T-helper 22 cell (primary cell): ENCODE data around the gene MXRA7.

ENCODE experiments used
- DNase-seq: peaks from one replicate; pipeline ENCODE4 v3.0.0-alpha.2; 2020; ENCODE audit warnings: low read depth

MXRA7 gene

DNA sequence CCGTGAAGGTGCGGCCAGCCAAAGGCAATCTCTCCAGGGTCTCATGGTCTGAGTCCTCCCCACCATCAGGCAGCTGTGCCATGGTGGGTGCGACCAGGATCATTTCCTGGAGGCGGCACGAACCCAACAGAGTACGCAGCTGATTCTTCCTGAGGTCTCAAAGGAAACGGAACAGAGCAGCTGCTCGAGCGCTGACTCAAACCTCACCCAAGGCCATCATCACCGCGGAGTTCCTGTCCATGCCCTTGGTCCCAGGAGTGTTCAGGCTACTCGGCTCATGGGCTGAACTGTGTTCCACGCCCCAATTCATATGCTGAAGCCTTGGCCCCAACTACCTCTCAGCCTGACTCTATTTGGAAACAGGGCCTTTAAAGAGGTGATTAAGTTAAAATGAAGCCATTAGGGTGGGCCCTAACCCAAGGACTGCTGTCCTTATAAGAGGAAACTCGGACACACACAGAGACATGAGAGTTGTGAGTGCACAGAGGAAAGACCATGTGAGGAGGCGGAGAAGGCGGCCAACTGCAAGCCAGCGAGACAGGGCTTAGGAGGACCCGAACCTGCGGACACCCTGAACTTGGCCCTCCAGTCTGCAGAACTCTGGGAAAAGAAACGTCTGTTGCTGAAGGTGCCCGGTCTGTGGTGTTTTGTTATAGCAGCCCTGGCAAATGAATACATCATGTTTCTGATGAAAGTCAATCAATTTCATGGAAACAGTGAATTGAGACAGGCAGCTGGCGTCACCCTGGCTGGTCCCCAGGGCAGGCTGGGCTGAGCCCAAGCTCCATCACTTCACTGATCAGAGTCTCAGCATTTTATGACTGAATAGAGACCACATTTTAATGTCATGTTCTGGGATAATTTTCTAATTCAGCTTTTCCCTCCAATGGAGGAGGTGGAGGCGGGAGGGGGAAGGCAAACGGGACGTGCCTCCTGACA lies 13.7 kb downstream of the MXRA7 start:
- DNase-seq = no peak

DNA sequence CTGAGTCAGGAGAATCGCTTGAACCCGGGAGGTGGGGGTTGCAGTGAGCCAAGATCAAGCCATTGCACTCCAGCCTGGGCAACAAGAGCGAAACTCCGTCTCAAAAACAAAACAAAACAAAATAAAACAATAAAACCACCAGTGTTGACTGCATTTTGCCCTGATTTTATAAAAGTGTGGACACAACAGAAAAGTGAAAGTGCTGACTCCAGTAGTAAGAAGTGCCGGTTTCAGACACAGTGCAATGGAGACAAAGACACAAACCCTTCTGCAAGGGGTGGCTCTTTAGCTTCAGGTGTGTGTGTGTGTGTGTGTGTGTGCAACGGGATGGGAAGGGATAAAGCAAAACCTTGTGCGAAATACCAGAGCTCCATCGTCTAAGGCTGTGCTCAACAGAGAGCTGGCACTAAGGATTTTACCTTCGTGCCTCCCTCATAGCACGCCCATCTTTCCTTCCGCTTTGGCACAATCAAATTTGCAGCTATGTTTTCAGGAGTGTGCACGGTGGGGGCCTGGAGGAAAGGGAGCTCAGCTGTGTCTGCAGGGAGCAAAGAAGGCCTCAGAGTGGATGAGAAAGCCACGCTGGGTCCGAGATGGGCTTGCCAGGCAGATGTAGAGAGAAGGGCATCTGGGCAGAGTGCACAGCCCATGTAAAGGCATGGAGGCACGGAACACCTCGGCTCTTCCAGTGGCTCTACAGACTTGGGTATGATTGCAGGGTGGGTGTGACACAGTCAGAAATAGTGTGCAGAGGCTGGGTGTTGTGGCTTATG lies 15.5 kb downstream of the MXRA7 start:
- no peak for DNase-seq

DNA sequence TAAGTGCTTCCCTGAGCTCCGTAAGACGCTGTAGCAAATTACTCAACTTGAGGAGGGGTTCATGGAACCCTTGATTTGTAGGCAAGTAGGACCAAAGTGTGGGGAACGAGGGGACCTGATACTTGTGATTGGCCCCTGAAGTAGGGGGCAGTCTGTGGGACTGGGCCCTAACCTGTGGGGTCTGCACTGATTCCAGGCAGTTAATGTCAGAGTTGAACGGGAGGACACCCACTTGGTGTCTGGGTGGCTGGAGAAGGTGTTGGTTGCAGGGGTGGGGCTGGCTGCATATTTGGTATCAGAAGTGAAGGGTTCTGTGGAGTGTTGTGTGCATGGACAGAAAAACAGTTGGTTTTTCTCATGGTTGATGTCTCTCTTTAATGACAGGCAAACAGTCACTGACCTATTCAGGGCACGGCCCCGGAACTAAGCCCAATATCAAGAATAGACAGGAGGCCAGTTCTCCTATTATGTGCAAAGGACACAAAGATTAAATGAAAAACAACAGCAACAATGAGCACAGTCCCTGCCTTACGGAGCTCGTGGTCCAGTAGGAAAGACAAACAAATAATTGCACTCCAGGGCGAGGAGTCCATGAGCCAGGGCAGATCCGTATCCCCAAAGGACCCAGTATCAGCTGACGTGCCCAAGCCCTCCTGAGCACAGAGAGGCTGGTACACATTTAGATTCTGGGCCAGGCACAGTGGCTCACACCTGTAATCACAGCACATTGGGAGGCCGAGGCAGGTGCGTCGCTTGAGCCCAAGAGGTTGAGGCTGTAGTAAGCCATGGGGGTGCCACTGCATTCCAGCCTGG lies 19.2 kb downstream of the MXRA7 start:
- DNase-seq = no peak

DNA sequence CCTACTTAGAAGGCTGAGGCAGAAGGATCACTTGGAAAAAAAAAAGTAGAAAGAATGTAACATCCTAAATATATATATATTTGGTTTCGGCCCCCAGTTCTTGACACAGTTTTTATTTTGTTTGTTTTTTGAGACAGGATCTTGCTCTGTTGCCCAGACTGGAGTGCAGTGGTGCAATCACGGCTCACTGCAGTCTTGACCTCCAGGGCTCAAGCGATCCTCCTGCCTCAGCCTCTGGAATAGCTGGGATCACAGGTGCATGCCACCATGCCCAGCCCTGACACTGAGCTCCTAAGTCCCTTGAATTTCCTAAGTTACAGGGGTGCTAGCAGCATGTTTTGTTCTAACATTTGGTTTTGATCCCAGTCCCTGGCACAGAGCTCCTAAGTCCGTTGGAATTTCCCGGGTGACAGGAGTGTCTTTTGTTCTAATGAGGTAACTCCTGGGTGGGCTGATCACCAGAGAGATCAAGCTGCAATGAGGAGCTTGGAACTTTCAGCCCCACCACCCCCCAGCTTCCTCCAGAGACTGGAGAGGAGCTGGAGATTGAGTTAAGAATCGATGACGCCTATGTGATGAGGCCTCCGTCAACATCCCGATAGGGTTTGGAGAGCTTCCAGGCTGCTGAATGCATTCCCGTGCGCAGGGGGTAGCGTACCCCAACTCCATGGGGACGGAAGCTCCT lies 20.0 kb downstream of the MXRA7 start:
- DNase-seq = no peak

DNA sequence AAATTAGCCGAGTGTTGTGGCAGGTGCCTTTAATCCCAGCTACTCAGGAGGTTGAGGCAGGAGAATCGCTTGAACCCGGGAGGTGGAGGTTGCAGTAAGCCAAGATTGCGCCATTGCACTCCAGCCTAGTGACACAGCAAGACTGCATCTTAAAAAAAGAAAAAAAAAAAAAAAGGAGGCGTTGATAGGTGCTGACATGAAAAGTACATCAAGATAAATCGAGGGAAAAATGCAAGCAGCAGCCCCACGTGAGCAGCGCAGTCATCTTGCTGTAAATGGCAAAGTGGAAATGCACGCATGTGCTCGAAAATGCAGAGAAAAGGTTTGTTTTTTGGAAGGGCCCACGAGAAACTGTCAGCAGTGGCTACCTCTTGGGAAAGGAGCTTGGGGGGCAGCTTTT lies 20.9 kb downstream of the MXRA7 start:
- no peak for DNase-seq

DNA sequence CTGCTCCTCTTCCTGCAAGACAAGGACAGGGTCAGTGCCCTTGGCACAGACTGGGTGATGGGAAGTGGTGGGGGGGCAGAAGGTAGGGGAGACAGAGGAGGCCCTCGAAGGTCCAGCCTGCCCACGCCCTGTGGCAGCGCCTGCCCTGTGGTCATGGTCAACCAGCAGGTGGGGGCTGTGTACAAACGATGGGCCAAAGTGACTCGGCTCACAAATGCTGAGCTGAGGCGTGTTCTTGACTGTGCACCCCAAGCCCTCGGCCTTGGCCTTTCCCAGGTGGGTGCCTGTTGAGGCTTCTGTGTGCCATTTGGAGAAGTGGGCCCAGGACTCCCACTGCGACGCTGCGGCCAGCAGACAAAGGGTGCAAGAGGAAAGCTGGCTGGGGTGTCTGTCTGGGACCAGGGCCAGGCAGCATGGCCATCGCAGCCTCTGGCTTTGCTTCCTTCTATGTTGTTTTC lies 22.6 kb downstream of the MXRA7 start:
- DNase-seq = no peak

DNA sequence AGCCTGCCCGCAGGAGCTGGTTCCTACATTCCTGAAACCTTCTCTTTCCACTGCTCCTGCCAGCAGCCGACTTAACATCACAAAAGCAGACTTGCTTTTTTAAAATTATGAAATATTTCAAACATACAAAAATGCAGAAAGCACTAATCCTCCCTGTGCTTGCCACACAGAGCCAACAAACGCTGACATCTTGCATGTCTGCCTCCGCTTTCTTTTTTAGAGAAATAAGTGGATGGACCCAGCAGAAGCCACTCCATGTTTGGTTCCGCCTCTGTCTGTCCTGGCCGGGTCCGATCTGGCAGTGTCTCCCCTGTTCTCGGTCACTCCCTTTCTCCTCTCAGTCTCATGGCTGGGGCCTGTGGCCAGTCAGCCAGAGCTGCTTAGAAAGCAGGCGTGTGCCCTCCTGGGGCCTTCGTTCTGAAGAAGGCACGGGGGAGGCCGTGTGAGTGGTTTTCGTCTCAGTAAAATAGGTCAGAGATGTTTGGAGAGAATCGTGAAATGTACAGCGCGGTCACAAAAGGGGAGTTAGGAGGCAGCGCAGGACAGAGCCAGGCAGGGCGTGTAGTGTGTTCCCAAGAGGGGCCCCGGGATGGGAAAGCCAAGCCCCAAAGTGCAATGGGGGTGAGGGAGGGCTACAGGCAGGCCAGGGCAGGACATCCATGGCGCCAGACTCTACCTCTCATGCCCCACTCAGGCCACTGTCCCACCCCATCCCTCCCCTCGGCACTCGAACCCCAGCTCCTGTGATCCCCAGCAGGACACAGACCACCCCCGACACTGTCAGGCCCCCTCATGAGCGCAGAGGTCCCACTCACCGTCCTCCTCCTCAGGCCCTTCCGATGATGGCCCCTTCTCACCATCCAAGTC lies 23.2 kb downstream of the MXRA7 start:
- no peak for DNase-seq

DNA sequence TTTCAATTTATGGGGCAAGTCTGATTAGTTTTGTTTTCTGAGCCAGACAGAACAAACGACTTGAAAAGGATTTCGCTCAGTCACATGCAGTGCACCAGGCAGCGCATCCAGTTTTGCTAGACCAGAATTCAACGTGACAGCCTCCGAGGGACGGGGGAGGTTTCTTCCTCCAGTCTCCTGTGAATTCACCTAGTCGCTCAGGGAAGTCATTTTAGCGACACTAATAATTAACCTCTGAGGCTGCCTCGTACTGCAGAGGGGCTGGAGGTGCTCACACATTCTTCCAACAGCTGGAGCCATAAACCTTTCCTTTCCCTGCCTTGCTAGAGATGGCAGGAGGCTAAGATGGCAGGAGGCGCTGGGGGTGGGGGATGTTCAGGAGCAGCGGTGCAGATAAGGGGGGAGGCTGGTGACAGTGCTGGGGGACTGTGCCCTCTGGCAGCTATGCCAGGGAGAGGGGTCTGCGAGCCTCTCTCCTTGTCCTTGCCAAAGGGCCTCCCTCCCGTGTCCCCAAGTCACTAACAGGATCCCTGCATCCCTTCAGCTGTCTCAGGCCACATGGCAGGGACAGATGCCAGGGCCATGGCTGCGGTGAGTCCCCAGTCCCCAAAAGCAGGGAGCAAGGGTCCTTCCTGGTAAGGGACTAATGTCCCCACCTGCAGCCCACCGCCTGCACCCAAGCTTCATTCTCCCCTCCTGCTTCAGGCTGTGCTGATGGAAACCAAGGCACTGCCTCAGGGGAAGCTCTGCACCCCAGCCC lies 24.0 kb downstream of the MXRA7 start:
- DNase-seq = no peak

DNA sequence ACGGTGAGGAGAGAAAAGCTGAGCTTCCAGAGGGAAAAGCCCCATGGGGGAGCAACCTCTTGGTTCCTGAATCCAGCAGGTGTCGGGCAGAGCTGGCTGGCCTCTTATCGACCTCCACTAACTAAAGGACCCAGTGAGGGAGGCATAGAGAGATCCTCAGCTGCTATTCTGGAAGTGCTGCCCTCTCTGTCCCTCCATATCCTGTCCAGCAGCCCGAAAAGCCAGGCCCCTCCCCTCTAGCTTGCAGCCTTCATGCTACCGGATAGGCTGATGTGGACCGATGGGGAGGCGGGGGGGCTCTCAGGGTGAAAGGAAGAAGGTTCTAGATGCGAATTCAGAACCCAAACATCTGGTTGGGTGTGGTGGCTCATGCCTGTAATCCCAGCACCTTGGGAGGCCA lies 24.9 kb downstream of the MXRA7 start:
- no peak for DNase-seq

DNA sequence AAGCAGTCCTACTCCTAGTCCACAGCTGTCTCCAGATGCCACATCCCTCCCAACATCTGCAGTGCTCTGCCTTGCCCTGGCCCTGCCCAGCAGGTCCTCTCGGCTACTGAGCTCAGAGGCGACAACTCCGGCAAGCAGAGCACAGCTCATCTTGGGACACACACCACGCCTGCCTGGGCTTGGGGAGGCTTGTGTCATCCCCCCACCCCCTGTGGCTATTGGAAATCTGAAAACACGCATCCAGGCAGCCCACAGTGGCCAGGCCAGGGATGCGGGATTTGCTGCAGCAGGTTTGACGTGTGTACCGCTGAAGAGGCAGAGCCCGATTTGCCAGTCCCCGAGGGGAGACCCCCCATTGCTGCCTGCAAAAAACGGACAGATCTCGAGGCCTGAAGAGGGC lies 25.4 kb downstream of the MXRA7 start:
- no peak for DNase-seq

DNA sequence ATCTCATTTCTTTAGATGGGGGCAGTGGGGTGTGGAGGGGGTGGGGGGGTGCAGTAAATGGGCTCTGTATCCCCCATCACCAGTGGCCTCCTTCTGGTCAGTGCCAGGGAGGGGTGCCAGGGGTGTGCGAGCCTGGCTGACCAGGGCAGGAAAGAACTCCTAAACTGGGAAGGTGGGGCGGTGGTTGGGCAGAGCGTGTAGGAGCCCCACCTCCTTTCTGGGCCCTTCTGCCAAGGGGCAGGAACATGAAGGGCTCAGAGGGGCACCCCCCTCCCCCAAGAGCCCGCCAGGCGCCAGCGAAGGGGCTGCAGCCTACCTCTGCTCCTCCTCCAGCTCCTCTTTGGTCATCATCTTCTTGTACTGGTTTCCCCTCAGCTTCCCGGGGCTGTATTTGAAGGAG lies 26.0 kb downstream of the MXRA7 start:
- no peak for DNase-seq

DNA sequence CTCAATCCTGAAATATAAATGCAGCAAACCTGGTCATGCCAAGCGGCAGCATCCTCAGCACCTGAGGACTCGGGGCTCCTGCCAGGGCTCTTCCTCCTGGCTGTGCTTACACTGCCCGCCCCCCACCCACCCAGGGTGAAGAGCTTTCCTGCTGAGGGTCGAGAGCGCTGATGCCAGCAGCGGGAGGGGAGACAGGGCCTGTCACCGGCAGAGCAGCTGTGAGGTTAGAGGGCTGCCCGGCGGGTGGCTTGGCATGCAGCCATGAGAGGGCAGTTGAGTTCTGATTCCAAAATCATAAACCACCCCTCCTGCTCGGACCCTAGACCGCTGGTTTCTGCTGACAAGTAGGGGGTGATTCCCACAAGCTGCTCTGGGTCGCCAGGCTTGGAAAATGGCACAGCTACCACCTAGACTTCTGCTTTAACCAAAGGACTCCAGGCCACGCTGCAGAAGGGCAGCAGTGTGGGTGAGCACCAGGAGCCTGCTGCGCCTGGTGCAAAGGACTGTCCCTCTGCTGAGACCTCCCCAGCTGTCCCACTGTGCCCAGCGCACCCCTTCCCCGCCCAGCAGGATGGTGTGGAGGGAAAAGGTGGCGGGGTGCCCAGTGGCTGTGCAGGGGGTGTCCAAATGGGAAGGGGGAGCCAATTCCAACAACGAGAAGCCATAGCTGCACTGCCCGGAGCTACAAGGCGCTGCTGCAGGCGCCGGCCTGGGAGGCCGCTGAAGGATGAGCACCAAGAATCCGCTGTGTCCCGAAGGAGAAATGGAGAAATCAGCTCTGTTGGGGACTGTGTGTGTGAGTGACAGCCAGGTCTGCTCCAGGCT lies 26.6 kb downstream of the MXRA7 start:
- no peak for DNase-seq

DNA sequence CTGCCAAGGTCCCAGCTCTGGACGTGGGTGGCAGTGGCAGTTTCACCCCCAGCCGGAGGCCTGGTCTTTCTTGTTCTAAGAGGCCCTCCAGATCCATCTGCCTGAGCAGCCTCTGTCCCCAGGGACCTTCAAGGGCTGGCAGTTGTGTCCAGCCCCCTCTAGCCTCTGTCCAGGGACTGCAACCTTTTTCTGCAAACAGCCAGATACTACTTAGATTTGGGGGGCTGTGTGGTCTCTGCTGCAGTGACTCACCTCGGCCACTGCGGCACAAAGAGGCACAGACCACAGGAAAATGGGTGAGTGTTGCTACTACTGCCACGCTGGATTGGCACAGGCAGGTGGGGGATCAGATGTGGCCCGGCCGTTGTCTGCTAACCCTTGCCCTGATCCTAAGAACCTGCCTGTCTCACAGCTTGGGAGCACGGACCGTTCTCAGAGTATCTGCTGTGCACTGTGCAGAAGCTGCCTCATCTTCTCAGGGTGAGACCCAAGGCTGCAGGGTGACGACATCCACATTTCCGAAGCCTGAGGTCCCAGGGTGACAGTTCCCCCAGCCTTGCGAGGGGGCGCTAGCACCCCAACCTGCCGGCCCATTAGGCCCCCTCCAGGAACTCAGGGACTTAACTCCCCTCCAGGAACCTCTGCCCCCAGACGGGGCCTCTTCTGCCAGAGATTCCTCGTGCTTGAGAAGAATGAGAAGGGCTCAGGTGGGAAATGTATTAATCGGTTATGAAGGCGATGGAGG lies 27.6 kb downstream of the MXRA7 start:
- DNase-seq = no peak

DNA sequence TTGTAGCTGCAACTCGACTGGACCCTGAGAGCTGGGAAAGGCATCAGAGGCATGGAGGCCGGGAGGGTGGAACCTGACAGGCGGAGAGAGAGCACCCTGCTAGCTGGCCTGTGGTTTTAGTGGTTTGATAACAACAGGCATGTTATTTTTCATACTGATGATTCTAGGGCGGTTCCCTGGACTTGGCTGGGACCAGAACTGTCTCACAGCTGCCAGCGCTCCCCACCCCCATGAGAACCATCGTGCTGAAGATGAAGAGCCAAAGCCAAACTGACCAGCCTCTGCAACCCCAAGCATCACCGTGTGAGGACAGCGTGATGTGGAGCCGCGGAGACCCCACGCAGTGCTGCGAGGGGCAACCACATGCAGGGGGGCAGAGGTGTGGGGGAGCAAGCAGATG lies 28.5 kb downstream of the MXRA7 start:
- DNase-seq = no peak

DNA sequence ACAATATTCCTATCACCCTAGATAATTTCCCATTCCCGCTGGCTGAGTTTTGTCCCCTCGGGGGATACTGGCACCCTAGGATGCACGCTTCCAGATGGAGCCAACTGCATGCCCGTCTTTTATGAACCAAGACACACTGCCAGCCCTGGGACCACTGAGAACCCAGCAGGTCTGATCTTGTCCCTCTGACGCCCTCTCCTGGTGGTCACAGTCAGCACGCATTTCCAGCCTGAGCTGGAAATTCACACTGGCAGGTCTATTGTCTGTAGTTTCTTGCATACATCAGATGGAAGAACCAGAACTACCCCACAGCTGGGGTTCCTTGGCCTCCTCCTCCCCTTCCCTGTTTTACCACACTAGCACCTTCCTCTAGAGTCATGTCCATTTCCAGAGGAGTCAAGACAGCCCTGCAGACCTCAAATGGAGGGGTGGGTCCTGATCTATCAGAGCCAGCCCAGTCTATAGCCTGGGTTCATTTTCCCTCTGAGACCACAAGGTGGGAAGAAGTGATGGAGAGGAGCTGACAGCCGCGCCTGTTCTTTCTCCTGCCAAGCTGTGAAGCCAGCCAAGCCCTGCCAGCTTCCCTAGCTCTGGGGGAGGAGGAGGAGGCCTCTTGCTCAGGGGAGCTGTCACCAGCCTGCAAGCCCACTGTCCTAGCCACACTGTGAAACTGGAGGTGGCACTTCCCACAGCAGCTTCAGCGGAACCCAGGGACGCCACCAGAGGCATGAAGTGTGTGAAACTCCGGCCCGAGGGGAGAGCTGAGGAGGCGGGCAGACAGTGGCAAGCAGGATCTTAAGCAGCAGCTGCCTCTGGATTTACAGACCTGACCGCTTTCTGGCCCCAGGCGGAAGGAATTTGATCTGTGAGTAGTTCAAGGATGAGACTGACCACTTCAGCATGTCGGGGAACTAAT lies 29.3 kb downstream of the MXRA7 start:
- DNase-seq = peak; percentile 45

DNA sequence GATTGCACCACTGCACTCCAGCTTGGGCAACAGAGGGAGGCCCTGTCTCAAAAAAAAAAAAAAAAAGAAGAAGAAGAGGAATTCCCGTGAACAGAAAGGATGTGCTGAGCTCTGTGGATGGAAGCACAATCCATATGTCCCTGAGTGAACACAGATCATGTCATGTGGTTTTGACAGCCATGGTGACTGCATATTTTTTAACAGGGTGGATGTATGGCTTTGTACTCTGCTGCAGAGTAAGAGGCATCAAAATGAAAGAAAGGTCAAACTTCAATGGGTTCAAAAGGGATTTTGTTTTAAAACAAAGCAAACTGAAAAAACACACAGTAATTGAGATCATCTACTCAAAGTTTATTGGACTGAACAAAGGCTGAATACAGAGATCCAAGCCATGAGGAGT lies 31.5 kb downstream of the MXRA7 start:
- DNase-seq = no peak

DNA sequence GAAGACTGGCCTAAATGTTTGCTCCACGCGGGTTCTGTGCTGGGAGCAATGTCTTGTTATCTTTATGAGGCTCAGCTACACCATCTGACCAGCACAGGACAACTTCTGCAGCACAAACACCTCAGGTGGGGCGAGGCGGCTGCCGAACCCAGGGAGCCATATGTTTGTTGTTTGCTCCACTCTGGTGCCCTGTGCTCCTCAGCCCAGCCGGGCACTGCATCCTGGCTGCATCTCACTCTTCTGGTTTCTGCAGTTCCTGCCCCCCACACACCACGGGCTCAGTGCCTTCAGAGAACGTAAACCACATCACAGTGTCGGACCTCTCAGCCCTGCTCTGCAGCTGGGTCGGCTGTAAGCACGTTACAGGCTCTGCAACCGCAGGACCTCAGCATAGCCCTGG lies 32.4 kb downstream of the MXRA7 start:
- DNase-seq = no peak
